HG02623 (cell line): Measurements from ENCODE around the gene CFB.
"Not testable (repeated sequence)": the region's sequence is repeated elsewhere in the genome, so short reads cannot be mapped to it uniquely, and the experiment has no call there.

Experiments
- ATAC-seq: cut with Tn5 transposase; IDR thresholded peaks from one replicate; pipeline ENCODE4 v1.9.1; 2021; ENCODE audit warnings: moderate library complexity; ENCODE audit not compliant: unreplicated experiment

CFB gene

DNA sequence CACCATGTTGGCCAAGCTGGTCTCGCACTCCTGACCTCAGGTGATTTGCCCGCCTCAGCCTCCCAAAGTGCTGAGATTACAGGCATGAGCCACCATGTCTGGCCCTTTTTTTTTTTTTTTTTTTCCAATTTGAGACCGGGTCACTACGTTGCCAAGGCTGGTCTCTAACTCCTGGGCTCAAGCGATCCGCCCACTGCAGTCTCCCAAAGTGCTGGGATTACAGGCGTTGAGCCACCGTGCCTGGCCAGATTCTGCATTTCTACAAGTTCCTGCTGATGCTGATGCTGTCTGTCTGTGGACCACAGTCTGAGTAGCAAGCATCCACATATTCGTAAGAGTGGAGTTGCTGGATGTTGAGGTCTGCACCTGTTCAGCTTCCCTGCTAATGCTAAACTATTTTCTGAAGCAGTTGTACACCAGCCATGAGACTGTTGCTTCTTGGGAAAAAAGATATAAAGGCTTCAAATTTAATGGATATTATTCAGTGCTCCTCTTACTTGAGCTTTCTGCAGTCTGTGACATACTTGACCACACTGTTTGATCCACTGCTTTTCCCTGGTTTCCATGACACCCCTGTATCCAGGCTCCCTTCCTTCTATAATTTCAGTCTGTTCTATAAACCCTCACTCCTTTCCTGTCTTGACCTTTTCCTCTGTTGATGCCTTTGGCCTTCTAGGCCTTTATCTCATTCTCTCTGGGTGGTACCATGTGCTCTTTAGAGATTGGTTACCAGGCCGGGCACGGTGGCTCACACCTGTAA is 33.9 kb upstream of the CFB start:
- ATAC-seq, result no peak

DNA sequence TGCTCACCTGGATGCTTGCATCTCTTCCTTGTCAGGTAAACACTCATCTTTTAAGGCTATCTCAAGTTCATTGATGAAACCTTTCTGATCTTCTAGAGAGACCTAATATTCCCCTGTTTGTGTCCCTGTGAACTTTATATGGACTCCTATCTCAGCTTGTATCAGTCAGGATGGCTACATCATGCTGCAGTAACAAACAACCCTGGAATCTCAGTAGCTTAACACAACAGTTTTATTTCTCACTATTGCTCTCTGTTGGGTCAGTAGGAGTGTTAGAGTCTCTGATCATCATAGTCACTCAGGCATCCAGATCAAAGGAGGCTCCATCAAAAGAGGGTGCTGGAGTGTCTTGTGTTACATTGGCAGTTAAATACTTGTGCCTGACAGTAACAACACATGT is 30.5 kb upstream of the CFB start:
- ATAC-seq, result no peak

DNA sequence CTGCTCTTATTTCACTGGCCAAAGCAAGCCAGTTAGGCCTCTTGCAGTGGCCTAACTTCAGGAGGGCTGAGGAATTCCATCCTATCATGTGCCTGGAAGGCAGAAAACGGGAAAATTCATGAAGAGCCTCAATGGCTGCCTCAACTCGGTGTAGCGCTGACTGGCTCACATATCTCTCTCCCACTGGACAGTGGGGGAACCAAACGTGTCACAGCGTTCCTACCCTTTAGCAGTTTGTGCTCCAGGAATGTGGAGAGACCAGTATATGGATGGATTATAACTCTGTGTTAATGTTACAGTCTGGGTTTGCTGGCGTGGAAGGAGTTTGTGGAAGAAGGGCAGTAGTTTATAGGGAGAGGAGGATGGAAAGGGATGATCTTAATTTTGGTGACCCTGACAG is 30.1 kb upstream of the CFB start:
- no peak for ATAC-seq

DNA sequence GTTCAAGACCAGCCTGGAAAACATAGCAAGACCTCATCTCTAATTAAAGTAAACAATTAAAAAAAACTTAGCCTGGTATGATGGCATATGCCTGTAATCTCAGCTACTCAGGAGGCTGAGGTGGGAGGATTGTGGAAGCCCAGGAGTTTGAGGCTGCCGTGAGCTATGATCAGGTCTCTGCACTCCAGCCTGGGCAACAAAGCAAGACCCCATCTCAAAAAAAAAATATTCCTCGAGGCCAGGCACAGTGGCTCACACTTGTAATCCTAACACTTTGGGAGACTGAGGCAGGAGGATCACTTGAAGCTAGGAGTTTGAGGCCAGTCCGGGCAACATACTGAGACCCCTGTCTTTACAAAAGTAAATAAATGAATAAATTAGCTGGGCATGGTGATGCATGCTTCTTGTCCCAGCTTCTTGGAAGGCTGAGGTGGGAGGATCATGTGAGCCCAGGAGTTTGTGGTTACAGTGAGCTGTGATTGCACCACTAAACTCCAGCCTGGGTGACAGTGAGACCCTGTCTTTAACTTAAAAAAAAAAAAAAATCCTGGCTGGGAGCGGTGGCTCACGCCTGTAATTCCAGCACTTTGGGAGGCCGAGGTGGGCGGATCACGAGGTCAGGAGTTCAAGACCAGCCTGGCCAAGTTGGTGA is 27.7 kb upstream of the CFB start:
- no peak for ATAC-seq

DNA sequence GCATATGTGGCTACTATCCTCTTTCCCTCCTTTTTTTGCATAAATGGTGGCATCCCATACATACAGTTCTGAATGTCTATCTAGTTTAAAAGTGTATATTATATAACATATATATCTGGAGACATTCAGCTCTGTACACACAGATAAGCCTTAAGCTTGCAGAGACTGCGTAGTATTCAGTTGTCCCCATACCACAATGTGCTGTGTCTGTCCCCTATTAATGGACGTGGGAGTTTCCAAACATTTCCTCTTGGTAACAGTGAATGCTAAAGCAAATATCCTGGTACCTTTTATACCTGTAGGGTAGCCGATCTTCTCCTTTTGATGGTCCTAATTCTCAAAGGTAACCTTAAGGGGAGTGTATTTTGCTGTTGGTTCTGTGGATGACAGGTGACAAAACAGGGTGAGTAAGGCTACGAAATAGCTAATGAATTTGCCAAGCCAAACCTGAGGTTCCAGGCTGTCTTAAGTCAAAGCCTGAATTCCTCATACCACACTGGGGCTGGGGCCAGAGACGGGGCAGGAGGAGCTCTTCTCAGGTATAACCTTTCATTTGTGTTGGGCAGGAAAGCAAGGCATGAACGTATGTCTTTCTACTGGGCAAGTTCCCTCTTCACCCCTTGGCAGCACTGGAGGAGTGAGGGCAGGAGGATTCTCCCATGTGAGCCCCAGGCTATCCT is 26.1 kb upstream of the CFB start:
- no peak for ATAC-seq

DNA sequence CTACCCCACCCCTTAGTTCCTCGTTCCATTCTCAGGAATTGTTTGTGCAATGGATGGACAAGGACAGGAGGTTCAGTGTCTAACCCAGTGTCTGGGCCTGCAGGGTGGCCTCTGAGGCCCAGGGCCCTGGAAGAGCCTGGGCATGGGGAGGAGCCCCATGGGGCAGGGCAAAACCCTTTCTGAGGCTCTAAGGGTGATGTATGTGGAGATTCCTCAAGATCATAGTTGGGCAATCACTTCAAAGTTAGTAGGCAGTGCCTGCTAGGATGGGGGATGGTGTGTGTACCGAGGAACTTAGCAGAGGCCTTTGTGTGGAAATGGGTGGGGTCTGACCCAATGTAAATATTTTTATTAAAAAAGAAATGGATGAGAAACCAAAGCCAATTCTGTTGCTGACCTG is 25.1 kb upstream of the CFB start:
- ATAC-seq, result no peak

DNA sequence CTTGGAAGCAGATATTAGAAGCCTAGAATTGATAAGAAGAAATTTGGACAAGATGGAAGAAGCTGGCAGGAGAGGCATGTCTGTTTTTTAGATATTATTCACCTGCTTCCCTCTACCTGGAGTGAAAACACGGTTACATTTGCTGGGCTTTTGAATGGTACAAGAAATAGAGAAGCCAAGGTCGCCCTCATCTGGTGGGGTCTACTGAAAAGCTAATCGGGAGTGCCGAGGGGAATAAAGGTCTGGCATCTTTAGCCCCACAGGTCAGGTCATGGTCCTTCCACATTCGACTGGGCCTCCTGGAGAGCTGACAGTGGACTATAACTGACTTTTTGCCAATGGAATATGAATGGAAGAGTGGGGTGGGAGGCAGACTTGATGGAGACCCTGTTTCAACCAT is 23.0 kb upstream of the CFB start:
- ATAC-seq, result no peak

DNA sequence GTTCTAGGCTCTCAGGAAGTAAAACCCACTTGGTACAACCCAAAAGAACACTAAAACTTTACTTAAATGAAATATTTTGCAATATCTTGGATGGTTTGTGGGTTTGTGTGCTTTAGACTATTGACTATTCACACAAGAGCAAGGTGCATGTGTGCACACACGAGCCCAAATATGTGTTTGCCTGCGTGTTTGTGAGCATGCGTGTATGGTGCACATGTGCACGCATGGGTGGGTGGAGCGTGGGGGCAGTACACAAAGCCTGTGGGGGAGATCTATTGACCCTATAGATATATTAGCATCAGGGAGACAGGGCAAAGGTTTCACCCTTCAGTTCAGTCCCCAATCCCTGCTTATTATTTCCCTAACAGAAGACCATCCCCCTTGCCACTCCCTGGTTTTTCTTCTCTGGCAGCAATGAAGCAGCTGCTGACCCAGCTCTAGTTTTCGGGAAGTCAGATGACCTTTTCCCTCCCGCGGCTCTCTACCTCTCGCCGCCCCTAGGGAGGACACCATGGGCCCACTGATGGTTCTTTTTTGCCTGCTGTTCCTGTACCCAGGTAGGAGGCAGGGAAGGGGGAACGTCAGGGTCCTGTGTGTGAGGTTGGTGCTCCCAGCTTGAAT is 18.5 kb upstream of the CFB start, which contains the start of gene C2:
TSS of gene C2 (plus strand) at position 476 of the 621 bp plus-strand sequence. CDS start at position 512, 36 bp downstream.
- ATAC-seq, result no peak

DNA sequence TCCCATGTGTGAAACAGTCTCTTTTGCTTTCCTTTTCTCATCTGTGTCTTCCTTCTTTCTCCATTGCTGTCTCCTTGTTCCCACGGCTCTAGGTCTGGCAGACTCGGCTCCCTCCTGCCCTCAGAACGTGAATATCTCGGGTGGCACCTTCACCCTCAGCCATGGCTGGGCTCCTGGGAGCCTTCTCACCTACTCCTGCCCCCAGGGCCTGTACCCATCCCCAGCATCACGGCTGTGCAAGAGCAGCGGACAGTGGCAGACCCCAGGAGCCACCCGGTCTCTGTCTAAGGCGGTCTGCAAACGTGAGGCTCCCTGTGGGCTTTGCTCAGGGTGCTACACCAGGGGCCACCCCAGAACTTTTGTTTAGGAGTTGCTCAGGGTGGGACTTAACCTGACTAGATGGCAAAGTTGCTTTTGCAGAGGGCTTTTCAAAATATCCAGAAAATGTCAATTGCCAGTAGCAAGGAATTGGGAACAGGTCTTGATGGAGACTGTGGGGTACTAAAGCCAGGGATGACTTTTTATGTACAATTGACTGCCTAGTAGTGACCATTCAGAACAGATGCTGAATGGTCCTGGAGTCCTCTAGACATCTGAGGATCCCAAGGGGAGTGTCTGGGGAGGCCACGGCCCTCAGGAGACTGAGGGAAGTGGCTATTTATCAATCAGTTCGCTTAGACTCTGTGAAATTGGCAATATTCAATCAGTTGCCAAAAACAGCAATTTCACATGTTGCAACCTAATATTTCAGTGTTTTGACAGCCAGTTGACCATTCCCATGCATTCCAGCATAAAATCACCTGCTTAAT is 17.8 kb upstream of the CFB start:
- ATAC-seq, result no peak

DNA sequence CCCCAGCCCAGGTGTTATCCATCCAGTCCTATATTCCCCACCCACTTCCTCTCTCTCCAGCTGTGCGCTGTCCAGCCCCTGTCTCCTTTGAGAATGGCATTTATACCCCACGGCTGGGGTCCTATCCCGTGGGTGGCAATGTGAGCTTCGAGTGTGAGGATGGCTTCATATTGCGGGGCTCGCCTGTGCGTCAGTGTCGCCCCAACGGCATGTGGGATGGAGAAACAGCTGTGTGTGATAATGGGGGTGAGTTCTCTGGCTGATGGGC is 17.3 kb upstream of the CFB start:
- ATAC-seq, result no peak

DNA sequence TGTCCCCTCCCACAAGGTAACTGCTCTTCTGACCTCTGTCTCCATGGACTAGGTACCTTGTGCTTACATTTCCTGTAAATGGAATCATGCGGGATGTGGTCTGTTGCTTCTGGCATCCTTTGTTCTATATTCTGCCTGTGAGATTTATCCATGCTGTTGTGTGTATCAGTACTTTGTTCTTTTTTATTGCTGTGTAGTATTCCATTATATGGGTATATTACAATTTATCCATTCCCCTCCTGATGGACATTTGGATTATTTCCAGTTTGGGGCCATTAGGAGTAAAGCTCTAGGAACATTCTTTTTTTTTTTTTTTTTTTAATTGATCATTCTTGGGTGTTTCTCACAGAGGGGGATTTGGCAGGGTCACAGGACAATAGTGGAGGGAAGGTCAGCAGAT is 14.9 kb upstream of the CFB start:
- no peak for ATAC-seq

DNA sequence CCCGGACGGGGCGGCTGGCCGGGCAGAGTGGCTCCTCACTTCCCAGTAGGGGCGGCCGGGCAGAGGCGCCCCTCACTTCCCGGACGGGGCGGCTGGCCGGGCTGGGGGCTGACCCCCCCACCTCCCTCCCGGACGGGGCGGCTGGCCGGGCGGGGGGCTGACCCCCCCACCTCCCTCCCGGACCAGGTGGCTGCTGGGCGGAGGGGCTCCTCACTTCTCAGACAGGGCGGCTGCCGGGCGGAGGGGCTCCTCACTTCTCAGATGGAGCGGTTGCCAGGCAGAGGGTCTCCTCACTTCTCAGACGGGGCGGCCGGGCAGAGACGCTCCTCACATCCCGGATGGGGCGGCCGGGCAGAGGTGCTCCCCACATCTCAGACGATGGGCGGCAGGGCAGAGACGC is 13.8 kb upstream of the CFB start:
- ATAC-seq, result not testable (repeated sequence)

DNA sequence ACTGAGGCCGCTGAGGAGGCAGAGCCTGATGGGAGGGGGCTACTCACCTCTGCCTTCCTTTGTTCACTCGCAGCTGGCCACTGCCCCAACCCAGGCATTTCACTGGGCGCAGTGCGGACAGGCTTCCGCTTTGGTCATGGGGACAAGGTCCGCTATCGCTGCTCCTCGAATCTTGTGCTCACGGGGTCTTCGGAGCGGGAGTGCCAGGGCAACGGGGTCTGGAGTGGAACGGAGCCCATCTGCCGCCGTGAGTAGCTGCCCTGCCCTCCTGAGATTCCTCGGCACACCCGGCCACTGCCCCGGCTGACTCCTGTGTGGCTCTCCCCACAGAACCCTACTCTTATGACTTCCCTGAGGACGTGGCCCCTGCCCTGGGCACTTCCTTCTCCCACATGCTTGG is 12.4 kb upstream of the CFB start:
- no peak for ATAC-seq

DNA sequence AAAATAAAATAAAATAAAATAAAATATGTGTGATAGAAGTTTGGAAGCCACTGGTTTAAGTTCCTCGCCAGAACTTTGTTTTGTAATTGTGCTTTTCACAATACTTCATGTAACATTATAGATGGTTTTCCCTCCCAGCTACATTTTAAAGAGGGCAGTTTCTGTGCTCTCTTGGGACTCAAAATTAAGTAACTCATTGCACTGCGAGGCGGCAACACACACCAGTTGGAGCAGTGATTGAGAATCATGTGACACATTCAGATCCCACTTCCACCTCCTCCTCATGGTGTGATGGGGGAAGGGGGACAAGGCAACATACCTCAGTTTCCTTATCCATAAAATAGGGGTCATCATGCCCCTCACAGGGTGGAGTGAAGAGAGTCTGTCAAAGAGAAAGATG is 10.9 kb upstream of the CFB start:
- ATAC-seq, result no peak

DNA sequence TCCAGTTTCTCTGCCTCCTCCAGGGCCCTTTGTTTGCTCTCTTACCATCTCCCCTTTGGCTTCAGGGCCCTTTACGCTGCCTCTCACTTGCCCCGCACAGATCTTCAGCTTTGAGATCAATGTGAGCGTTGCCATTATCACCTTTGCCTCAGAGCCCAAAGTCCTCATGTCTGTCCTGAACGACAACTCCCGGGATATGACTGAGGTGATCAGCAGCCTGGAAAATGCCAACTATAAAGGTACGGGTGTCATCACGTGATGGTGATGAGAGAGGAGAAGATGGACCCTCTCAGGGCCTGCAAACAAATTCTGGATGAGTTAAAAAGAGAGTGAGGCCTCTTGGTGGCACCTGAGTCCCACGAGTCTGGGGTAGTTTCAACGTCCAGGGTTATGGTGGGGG is 10.1 kb upstream of the CFB start:
- no peak for ATAC-seq

DNA sequence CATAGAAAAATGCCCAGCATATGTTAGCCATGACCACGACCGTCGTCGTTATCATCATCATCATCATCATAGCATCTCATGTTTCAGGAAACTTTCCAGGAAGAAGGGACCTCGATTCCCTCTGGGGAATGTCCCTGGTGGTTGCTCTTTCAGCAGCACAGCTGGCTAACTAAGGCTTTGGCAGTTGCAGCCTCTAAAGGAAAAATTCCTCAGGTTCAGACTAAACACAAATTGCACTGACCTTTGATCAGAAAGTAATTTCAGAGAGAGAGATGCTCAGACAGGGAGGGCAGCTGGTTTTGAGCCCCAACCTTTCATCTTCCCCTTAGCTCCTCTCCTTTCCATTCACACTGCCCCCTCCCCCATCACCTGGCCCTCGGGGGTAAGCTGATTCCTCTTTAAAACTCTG is 5.6 kb upstream of the CFB start:
- no peak for ATAC-seq

DNA sequence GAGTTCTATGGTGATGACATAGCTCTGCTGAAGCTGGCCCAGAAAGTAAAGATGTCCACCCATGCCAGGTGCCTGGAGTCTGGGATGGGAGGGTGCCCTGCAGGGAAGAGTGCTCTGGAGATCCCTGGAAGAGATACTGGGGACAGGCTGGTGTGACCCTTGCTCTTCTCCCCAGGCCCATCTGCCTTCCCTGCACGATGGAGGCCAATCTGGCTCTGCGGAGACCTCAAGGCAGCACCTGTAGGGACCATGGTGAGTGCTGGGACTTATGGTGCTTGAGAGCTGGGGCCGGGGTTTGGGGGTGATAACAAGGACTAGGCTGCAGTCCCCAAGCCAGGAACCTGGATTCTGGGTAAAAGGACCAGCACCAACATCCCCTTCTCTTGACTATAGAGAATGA is 2.2 kb upstream of the CFB start:
- no peak for ATAC-seq

DNA sequence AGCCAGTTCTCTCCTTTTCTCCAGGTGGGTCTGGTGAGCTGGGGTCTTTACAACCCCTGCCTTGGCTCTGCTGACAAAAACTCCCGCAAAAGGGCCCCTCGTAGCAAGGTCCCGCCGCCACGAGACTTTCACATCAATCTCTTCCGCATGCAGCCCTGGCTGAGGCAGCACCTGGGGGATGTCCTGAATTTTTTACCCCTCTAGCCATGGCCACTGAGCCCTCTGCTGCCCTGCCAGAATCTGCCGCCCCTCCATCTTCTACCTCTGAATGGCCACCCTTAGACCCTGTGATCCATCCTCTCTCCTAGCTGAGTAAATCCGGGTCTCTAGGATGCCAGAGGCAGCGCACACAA is 765 bp upstream of the CFB start:
- ATAC-seq, result no peak

DNA sequence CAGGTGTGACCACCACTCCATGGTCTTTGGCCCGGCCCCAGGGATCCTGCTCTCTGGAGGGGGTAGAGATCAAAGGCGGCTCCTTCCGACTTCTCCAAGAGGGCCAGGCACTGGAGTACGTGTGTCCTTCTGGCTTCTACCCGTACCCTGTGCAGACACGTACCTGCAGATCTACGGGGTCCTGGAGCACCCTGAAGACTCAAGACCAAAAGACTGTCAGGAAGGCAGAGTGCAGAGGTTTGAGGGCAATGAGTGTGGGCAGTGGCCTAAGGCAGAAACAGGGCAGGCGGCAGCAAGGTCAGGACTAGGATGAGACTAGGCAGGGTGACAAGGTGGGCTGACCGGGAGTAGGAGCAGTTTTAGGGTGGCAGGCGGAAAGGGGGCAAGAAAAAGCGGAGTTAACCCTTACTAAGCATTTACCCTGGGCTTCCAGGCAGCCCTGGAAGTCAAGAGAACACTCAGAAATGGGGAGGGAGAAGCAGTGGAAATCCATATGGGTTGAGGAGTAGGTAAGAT is 533 bp downstream of the CFB start:
- no peak for ATAC-seq

DNA sequence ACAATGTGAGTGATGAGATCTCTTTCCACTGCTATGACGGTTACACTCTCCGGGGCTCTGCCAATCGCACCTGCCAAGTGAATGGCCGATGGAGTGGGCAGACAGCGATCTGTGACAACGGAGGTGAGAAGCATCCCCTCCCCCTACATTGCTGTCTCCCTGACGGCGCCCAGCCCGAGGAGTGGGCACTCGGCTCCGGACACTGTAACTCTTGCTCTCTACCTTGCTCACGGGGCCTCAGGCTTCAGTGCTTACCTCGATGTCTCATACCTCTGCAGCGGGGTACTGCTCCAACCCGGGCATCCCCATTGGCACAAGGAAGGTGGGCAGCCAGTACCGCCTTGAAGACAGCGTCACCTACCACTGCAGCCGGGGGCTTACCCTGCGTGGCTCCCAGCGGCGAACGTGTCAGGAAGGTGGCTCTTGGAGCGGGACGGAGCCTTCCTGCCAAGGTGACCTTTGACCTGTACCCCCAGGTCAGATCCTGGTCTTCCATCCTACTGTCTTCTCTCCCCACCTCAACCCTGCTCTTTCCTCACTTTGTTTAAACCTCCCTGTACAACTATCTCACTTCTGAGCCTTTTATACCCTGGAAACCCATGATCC is 1.3 kb downstream of the CFB start:
- no peak for ATAC-seq

DNA sequence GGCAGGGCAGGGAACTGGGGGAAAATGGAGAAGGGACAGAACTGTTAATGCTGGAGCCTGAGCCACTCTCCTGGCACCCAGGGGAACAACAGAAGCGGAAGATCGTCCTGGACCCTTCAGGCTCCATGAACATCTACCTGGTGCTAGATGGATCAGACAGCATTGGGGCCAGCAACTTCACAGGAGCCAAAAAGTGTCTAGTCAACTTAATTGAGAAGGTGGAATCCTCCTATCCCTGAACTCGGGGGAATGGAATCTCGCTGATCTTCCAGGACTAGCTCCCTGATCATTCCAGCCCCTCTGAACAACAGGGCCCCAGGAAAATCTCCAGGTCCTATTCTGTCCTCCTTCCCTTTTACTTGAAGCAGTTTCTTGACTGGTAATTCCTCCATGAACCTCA is 2.0 kb downstream of the CFB start:
- ATAC-seq, result no peak
